OCI-LY7 (cell line): ENCODE measurements around the gene TMEM94.

Experiments
- CTCF ChIP-seq: fragments of 200-600 bp; sonication (generic); conservative IDR thresholded peaks from 2 replicates; pipeline ENCODE4 v1.5.1; 2014; ENCODE audit warnings: mild to moderate bottlenecking, antibody characterized with exemption, low read length, moderate library complexity, mixed read lengths
- EZH2phosphoT487 ChIP-seq: fragments of 200-600 bp; sonication (generic); IDR thresholded peaks from 2 replicates; pipeline ENCODE4 v1.6.1; 2018; ENCODE audit warnings: low read depth, borderline replicate concordance, mild to moderate bottlenecking, mixed run types, antibody characterized with exemption, low read length, moderate library complexity, mixed read lengths

- TF ChIP-seq CTCF = no peak
- TF ChIP-seq EZH2phosphoT487 = no peak
Observed at GRCh38 chr17:75523647-75524046, 67.2 kb downstream of the TMEM94 start.
